ENCODE results near the gene SLC37A2. TPM values are rescaled to one million over a fixed set of nuclear protein-coding genes. Genes with fewer than 3 reads are reported as not detected.
"Not testable (repeated sequence)": the region's sequence is repeated elsewhere in the genome, so short reads cannot be mapped to it uniquely, and the experiment has no call there.

The SLC37A2 gene
- total RNA-seq, 2 donors from 2014 or later: 1.0 to 1.3 TPM

DNA sequence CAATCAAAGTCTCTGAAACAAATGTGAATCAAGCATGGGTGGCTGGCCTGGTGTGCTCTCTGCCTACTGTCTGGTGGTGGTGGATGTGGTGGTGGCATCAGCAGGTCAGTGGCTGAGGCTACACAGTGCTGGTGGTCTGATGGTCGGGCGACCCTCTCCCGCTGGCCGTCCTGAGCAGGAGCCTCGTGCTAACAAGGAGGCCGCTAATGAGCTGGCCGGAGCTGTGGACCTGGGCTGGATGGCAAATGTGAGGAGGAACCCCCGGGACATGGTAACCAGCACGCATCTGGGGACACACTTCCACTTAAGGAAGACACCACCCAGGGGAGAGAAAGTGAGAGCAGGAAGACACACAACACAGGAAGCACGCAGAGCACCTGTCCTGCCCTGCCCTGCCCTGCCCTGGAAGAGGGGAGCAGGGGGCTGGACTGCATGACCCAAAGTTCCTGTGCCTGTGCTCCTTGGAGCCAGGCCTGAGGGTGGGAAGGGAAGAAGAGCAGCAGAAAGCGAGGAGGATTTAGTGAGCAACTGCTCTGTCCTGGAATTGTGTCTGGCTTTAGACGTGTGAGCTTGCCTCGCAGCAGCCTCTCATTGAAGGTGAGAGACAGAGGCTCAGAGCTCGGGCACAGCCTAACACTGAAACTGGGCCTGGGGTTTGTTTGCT is 23.7 kb downstream of the SLC37A2 start:
- H3K9me3 ChIP-seq (ENCODE audit: control insufficient read depth, low read length): no peaks in the 10 kb centered on the region

DNA sequence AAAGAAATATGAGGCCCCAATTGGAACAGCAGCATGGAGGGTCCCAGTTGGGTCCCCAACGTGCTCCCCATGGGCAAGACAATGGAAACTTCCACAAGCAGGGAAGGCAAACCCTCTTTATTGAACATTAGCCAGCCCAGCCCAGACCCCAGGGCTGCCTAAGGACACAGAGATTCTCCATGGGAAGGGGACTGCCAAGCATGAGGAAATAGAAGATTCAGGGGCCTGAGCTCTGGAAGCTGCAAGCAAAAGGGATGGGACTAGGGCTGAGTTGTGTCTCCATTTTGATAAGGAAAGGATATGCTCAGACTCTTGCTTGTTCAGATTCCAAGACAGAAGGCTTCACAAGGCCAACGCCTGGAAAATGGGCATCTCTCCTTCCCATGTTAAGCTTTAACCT is 25.0 kb downstream of the SLC37A2 start:
- H3K9ac ChIP-seq (ENCODE audit: extremely low read depth, low read length, poor library complexity, severe bottlenecking): no peak overlapping the region
- TF ChIP-seq, protein P1, sequence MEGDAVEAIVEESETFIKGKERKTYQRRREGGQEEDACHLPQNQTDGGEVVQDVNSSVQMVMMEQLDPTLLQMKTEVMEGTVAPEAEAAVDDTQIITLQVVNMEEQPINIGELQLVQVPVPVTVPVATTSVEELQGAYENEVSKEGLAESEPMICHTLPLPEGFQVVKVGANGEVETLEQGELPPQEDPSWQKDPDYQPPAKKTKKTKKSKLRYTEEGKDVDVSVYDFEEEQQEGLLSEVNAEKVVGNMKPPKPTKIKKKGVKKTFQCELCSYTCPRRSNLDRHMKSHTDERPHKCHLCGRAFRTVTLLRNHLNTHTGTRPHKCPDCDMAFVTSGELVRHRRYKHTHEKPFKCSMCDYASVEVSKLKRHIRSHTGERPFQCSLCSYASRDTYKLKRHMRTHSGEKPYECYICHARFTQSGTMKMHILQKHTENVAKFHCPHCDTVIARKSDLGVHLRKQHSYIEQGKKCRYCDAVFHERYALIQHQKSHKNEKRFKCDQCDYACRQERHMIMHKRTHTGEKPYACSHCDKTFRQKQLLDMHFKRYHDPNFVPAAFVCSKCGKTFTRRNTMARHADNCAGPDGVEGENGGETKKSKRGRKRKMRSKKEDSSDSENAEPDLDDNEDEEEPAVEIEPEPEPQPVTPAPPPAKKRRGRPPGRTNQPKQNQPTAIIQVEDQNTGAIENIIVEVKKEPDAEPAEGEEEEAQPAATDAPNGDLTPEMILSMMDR (conservative IDR thresholded peaks at IDR 0.05): no peak
- no peaks in the 10 kb centered on the region for H3K4me1 ChIP-seq (ENCODE audit: control insufficient read depth, insufficient read depth, low read length)
- H3K27ac ChIP-seq (ENCODE audit: low read depth, low read length): no peak overlapping the region
- H3K4me1 Mint-ChIP-seq: peaks cover 19% of the 10 kb centered on the region
- 86 to 93% methylated on average over 1 to 2 of the region's 2 CpGs for WGBS, 2 experiments (ENCODE audit: insufficient coverage in 1 of 2, insufficient read length in 1 of 2)
- H3K4me3 Mint-ChIP-seq: no peak overlapping the region
- H3K27me3 ChIP-seq (ENCODE audit: control insufficient read depth, insufficient read depth, low read length, poor library complexity, severe bottlenecking): no peaks in the 10 kb centered on the region
- no peaks in the 10 kb centered on the region for H3K9me3 ChIP-seq (ENCODE audit: control insufficient read depth, low read length)
- peaks cover 2% of the 10 kb centered on the region for H3K9me3 Mint-ChIP-seq
- H3K36me3 Mint-ChIP-seq (ENCODE audit: low read depth): peaks cover 5% of the 10 kb centered on the region
- H3K27ac Mint-ChIP-seq: no peak overlapping the region
- no peak overlapping the region for H3K4me3 ChIP-seq (ENCODE audit: low read length)
- H3K27me3 Mint-ChIP-seq (ENCODE audit: insufficient read depth): no peaks in the 10 kb centered on the region
- DNase-seq: no peak
- H3K36me3 ChIP-seq (ENCODE audit: control insufficient read depth, insufficient read depth, low read length): no peaks in the 10 kb centered on the region

More for the DNA sequence above, 23.7 kb downstream of the SLC37A2 start:
- Histone ChIP-seq H3K9ac (ENCODE audit: extremely low read depth, low read length, poor library complexity, severe bottlenecking) (no peak overlapping the region), H3K27me3 (ENCODE audit: control insufficient read depth, insufficient read depth, low read length, poor library complexity, severe bottlenecking) (no peaks in the 10 kb centered on the region), H3K36me3 (ENCODE audit: control insufficient read depth, insufficient read depth, low read length) (no peaks in the 10 kb centered on the region), H3K4me3 (ENCODE audit: low read length) (no peak overlapping the region), H3K27ac (ENCODE audit: low read depth, low read length) (no peak overlapping the region), H3K4me1 (ENCODE audit: control insufficient read depth, insufficient read depth, low read length) (no peaks in the 10 kb centered on the region)
- peak; percentile 37 for DNase-seq
- Mint-ChIP-seq H3K4me1 (peaks cover 5% of the 10 kb centered on the region), H3K27ac (no peak overlapping the region), H3K9me3 (peaks cover 2% of the 10 kb centered on the region), H3K27me3 (ENCODE audit: insufficient read depth) (no peaks in the 10 kb centered on the region), H3K4me3 (no peak overlapping the region), H3K36me3 (ENCODE audit: low read depth) (peaks cover 5% of the 10 kb centered on the region)
- WGBS, 2 experiments (ENCODE audit: insufficient coverage in 1 of 2, insufficient read length in 1 of 2): 89 to 91% methylated on average over 8 to 14 of the region's 14 CpGs
- TF ChIP-seq, protein P1 (conservative IDR thresholded peaks at IDR 0.05): no peak

DNA sequence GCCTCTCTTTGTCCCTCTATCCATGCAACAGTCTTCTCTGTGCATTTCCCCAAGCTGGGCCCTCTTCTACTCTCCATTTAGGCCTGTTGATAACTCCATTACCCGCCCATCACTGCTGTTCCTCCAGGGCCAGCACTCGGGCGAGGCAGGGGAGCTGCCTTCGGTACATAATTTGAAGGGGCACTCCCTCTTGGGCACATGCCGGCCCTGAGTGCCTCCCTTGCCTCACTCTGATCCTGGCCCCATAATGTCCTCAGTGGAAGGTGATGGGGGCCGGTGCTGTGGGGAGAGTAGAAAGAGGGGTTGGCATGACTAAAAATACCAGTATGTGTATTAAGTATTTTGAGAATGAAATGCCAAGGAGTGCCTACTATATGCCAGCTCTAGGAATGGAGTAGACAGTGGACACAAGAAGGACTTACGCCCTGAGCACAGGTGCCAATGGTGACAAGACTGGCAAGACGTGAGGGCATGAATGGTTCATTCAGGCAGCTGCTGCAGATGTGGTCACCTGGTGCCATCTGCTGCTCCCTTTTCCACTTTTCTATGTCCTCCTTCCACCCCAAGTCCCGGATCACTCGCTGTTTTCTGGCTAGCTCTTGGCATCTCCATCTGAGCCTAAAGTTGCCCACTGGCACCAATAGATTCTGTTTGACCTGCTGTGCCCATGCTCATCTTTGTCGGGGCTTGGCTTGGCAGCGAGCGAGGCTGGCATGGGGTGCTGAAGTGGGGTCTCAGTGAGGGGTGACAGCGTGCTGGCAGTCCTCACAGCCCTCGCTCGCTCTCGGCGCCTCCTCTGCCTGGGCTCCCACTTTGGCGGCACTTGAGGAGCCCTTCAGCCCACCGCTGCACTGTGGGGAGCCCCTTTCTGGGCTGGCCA is 25.7 kb downstream of the SLC37A2 start:
- TF ChIP-seq, protein P1 (conservative IDR thresholded peaks at IDR 0.05): no peak
- Mint-ChIP-seq H3K36me3 (ENCODE audit: low read depth) (peaks cover 5% of the 10 kb centered on the region), H3K9me3 (peaks cover 2% of the 10 kb centered on the region), H3K4me1 (peaks cover 19% of the 10 kb centered on the region), H3K27me3 (ENCODE audit: insufficient read depth) (no peaks in the 10 kb centered on the region), H3K27ac (no peak overlapping the region), H3K4me3 (no peak overlapping the region)
- Histone ChIP-seq H3K9me3 (ENCODE audit: control insufficient read depth, low read length) (no peaks in the 10 kb centered on the region), H3K27me3 (ENCODE audit: control insufficient read depth, insufficient read depth, low read length, poor library complexity, severe bottlenecking) (no peaks in the 10 kb centered on the region), H3K36me3 (ENCODE audit: control insufficient read depth, insufficient read depth, low read length) (no peaks in the 10 kb centered on the region), H3K27ac (ENCODE audit: low read depth, low read length) (no peak overlapping the region), H3K4me3 (ENCODE audit: low read length) (no peak overlapping the region), H3K4me1 (ENCODE audit: control insufficient read depth, insufficient read depth, low read length) (no peaks in the 10 kb centered on the region), H3K9ac (ENCODE audit: extremely low read depth, low read length, poor library complexity, severe bottlenecking) (no peak overlapping the region)
- peak; percentile 25 for DNase-seq
- WGBS, 2 experiments (ENCODE audit: insufficient coverage in 1 of 2, insufficient read length in 1 of 2): 85 to 86% methylated on average over 12 to 20 of the region's 20 CpGs

DNA sequence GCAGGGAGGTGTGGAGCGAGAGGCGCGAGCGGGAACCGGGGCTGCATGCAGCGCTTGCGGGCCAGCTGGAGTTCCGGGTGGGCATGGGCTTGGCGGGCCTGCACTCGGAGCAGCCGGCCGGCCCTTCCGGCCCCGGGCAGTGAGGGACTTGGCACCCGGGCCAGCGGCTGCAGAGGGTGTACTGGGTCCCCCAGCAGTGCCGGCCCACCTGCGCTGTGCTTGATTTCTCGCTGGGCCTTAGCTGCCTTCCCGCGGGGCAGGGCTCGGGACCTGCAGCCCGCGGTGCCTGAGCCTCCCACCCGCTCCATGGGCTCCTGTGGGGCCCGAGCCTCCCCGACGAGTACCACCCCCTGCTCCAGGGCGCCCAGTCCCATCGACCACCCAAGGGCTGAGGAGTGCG is 26.4 kb downstream of the SLC37A2 start:
- not testable (repeated sequence) for H3K27ac Mint-ChIP-seq; H3K9me3 Mint-ChIP-seq; H3K27me3 ChIP-seq (ENCODE audit: control insufficient read depth, insufficient read depth, low read length, poor library complexity, severe bottlenecking); DNase-seq; H3K4me3 ChIP-seq (ENCODE audit: low read length); H3K27ac ChIP-seq (ENCODE audit: low read depth, low read length); H3K36me3 ChIP-seq (ENCODE audit: control insufficient read depth, insufficient read depth, low read length); H3K36me3 Mint-ChIP-seq (ENCODE audit: low read depth); H3K9ac ChIP-seq (ENCODE audit: extremely low read depth, low read length, poor library complexity, severe bottlenecking); H3K4me1 ChIP-seq (ENCODE audit: control insufficient read depth, insufficient read depth, low read length); H3K4me3 Mint-ChIP-seq; H3K27me3 Mint-ChIP-seq (ENCODE audit: insufficient read depth); H3K9me3 ChIP-seq (ENCODE audit: control insufficient read depth, low read length)
- peaks cover 19% of the 10 kb centered on the region for H3K4me1 Mint-ChIP-seq
- 92 to 100% methylated on average over 6 to 31 of the region's 31 CpGs for WGBS, 2 experiments (ENCODE audit: insufficient coverage in 1 of 2, insufficient read length in 1 of 2)

DNA sequence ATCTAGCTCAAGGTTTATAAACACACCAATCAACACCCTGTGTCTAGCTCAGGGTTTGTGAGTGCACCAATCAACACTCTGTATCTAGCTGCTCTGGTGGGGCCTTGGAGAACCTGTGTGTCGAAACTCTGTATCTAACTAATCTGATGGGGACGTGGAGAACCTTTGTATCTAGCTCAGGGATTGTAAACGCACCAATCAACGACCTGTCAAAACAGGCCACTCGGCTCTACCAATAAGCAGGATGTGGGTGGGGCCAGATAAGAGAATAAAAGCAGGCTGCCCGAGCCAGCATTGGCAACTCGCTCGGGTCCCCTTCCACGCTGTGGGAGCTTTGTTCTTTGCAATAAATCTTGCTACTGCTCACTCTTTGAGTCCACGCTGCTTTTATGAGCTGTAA is 27.0 kb downstream of the SLC37A2 start:
- not testable (repeated sequence) for H3K27me3 Mint-ChIP-seq (ENCODE audit: insufficient read depth); H3K27ac Mint-ChIP-seq; H3K36me3 ChIP-seq (ENCODE audit: control insufficient read depth, insufficient read depth, low read length); H3K9me3 ChIP-seq (ENCODE audit: control insufficient read depth, low read length); H3K4me1 ChIP-seq (ENCODE audit: control insufficient read depth, insufficient read depth, low read length); H3K4me3 Mint-ChIP-seq; H3K36me3 Mint-ChIP-seq (ENCODE audit: low read depth); H3K9me3 Mint-ChIP-seq; H3K9ac ChIP-seq (ENCODE audit: extremely low read depth, low read length, poor library complexity, severe bottlenecking); H3K27ac ChIP-seq (ENCODE audit: low read depth, low read length); H3K27me3 ChIP-seq (ENCODE audit: control insufficient read depth, insufficient read depth, low read length, poor library complexity, severe bottlenecking); H3K4me3 ChIP-seq (ENCODE audit: low read length); DNase-seq
- H3K4me1 Mint-ChIP-seq: peaks cover 19% of the 10 kb centered on the region
- whole genome bisulfite sequencing, 2 experiments (ENCODE audit: insufficient coverage in 1 of 2, insufficient read length in 1 of 2): 85 to 88% methylated on average over 7 to 10 of the region's 10 CpGs
